Measurements from ENCODE around the gene TXN.
A peak's percentile ranks its signal among the peaks of the same experiment; 100 is the strongest.
"Not testable (repeated sequence)": the region's sequence is repeated elsewhere in the genome, so short reads cannot be mapped to it uniquely, and the experiment has no call there.

TXN gene

DNA sequence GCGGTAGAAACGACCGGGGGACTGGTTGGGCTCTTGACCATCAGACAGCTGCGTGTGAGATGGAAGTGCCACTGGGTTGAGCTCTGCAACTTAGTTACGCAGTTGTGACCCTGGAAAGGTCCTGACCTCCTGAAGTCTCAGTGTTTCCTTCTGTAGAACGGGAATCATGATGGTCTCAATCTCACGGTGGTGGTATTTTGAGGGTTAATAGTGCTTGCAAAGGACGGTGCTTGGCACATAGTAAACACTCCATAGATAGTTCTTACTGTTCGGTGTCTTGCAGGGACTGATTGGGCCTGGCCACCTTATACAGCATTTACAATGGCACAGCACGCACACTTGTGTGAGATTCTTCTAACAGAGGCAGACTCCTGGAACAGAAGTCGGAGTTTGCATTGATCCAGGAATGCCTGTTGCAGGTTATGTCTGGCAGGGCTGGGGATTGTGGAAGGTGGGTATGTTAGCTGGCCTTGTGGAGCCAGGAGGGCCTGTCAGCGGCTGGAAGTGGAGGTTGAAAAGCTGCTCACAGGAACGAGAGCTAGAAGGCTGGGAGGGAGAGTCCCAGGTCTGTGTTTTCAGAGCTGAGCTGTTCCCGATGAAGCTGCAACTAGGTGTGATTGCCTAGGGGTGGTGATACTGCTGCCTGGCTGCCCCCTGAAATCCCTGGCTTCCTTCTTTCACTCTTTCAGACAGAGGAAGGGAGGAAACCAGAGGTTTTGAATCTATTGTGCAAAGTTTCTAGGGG is 962 bp upstream of the TXN start:
- no peak for DNase-seq (ENCODE audit: low read depth)

GRCh38 chr9:110255463-110256379 is 586 bp downstream of the TXN start:
- peak; percentile 19 for DNase-seq (ENCODE audit: low read depth)

GRCh38 chr9:110255034-110255462 is 1.3 kb downstream of the TXN start:
- no peak for DNase-seq (ENCODE audit: low read depth)

DNA sequence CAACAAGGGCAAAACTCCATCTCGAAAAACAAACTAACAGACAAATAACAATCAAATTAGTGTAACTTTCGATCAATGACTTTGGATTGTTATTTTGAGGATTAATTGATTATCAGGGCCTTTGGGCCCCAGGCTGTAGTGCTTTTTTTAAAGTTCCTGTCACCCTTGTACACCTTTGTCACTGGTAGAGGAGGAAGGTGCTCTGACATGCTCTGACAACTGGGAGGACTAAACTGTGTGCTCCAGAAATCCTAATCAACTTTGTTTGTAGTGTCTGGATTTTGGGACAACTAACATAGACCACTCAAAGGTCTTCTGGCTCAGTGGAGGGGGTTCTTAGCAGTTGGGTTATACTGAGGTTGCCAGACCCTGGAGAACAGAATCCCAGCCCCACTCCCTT is 1.8 kb downstream of the TXN start:
- no peak for DNase-seq (ENCODE audit: low read depth)

DNA sequence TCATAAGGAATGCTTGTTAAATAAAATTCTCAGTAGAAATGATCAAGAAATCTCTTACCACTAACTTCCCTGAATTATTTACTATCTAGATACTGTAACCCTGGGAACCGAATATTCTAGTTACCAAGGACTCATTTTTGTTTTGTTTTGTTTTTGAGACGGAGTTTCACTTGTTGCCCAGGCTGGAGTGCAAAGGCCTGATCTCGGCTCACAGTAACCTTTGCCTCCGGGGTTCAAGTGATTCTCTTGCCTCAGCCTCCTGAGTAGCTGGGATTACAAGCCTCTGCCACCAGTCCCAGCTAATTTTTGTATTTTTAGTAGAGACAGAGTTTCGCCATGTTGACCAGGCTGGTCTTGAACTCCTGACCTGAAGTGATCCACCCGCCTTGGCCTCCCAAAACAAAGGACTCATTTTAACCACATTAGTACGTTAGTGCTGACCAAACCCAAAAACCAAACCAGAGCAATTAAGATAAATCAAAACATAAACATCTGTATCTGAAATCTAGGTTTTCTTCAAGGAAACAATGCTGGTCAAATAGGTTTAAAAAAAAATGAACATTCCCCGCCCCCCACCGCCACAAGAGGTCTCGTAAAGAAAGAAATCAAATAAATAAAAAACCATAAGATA is 3.7 kb downstream of the TXN start:
- no peak for DNase-seq (ENCODE audit: low read depth)

- DNase-seq (ENCODE audit: low read depth) = not testable (repeated sequence)
Measured at GRCh38 chr9:110251770-110252169, 4.5 kb downstream of the TXN start.

DNA sequence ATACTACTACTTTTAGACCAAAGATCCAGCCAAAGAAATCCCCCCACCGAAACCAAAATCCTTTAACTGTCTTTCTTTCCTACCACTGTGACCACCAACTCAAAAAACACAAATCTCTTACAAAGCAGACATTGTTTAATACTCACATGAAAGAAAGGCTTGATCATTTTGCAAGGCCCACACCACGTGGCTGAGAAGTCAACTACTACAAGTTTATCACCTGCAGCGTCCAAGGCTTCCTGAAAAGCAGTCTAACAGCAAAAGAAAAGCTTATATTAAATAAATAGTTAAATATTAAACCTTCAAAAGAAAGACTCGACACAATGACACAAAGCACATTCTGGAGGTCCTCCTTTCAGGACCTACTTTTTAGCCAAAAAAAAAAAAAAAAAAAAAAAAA is 5.1 kb downstream of the TXN start:
- DNase-seq (ENCODE audit: low read depth) = no peak

DNA sequence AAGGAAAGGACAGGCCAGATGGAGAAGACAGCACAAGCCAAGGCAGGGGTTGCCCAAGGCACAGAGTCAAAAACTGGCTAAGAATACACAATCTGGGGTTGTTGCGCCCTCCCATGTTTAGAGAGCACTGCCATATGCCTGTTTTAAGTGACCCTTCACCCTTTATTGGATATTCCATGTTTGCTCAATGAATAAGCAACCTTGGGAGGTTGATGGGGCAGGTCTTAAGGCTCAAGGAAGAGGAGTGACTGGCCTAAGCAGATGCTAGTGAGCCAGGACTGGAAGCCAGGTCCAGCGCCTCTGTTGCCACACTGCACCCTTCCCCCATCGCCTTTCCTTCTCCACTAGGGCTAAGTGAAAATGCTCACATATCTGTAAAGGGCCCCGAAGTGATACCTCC is 6.7 kb downstream of the TXN start:
- no peak for DNase-seq (ENCODE audit: low read depth)

DNA sequence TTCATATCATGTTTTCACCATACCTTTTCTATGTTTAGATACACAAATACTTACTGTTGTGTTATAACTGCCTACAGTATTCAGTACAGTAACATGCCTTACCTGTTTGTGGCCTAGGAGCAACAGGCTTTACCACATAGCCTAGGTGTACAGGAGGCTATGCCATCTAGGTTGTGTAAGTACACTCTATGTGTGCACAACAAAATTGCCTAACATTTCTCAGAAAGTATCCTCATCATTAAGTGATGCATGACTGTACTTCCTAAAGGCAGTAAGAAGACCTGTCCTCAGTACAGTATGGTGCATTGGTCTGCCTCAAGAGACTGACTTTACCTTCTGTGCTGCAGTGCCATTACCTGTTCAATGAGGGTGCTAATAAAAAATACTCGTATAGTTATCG is 7.9 kb downstream of the TXN start:
- DNase-seq (ENCODE audit: low read depth) = no peak

- DNase-seq (ENCODE audit: low read depth) = no peak
Measured at GRCh38 chr9:110246214-110246613, 10.1 kb downstream of the TXN start.

- no peak for DNase-seq (ENCODE audit: low read depth)
Measured at GRCh38 chr9:110244616-110245015, 11.7 kb downstream of the TXN start.

GRCh38 chr9:110241858-110242321 is 14.4 kb downstream of the TXN start:
- no peak for DNase-seq (ENCODE audit: low read depth)

GRCh38 chr9:110241260-110241857 is 14.9 kb downstream of the TXN start:
- no peak for DNase-seq (ENCODE audit: low read depth)

DNA sequence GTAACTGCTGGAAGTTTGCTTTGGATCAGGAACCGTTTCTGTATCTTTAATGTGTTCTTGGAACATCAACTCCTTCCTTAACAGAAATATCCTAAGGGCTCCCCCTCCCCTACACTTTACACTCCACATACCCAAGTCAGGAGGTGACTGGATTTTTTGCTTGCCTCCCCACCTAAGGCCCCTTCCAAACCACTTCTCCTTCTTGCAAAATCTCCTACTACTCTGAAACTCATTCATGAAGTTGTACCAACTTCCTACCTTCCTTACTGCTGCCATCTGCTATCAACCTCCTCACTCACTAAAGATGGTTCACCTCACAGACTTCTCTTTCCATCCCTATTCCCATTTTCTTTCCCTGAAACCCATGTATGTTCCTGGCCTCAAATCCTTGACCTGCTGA is 16.1 kb downstream of the TXN start:
- no peak for DNase-seq (ENCODE audit: low read depth)

- no peak for DNase-seq (ENCODE audit: low read depth)
Measured at GRCh38 chr9:110228321-110228720, 28.0 kb downstream of the TXN start.

- DNase-seq (ENCODE audit: low read depth) = no peak
Measured at GRCh38 chr9:110224583-110224982, 31.7 kb downstream of the TXN start.

- DNase-seq (ENCODE audit: low read depth) = no peak
Measured at GRCh38 chr9:110220809-110221208, 35.5 kb downstream of the TXN start.

DNA sequence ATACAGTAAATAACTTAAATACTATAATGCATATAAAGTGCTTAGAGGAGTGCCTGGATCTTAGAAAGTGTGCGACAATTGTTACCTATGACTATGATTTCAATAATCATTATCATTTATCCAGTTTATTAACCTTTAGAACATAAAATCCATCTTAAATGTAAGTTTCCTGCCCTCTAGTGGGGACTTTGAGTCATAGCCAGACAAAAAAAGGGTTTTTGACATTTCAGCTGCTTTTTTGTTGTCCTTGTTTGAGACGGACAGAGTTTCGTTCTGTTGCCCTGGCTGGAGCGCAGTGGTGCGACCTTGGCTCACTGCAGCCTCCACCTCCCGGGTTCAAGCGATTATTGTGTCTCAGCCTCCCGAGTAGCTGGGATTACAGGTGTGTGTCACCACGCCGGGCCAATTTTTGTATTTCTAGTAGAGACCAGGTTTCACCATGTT is 38.6 kb downstream of the TXN start:
- DNase-seq (ENCODE audit: low read depth) = no peak

- DNase-seq (ENCODE audit: low read depth) = no peak
Measured at GRCh38 chr9:110214586-110215355, 41.5 kb downstream of the TXN start.

- DNase-seq (ENCODE audit: low read depth) = no peak
Measured at GRCh38 chr9:110214090-110214489, 42.2 kb downstream of the TXN start.

GRCh38 chr9:110213413-110214044 is 42.8 kb downstream of the TXN start:
- no peak for DNase-seq (ENCODE audit: low read depth)

All from stimulated activated CD8-positive, alpha-beta memory T cell treated with anti-CD3 and anti-CD28 coated beads, Interleukin-12 subunit alpha, Interleukin-12 subunit beta, amount 100 ng/mL, for 4 hours (primary cell).